Endothelial cell (in vitro differentiated cells): ENCODE measurements around the gene PIN4. TPM values are rescaled to one million over a fixed set of nuclear protein-coding genes. Genes with fewer than 3 reads are reported as not detected.

Experiments used
- DNase-seq: peaks from one replicate; pipeline ENCODE4 v3.0.0; 2021; ENCODE audit warnings: low spot score
- H3K27ac Mint-ChIP-seq: one replicate; pipeline ENCODE4 v1.8.0; 2021; ENCODE audit warnings: mixed read lengths, inconsistent platforms; ENCODE audit not compliant: unreplicated experiment
- H3K27me3 Mint-ChIP-seq: one replicate; pipeline ENCODE4 v1.8.0; 2021; ENCODE audit warnings: mild to moderate bottlenecking, moderate library complexity, mixed read lengths, inconsistent platforms; ENCODE audit not compliant: unreplicated experiment
- H3K36me3 Mint-ChIP-seq: one replicate; pipeline ENCODE4 v1.8.0; 2021; ENCODE audit warnings: mild to moderate bottlenecking, low read depth, mixed read lengths, inconsistent platforms; ENCODE audit not compliant: unreplicated experiment
- H3K4me1 Mint-ChIP-seq: one replicate; pipeline ENCODE4 v1.8.0; 2021; ENCODE audit warnings: mild to moderate bottlenecking, mixed read lengths, inconsistent platforms; ENCODE audit not compliant: unreplicated experiment
- H3K4me3 Mint-ChIP-seq: one replicate; pipeline ENCODE4 v1.8.0; 2021; ENCODE audit warnings: mild to moderate bottlenecking, mixed read lengths, inconsistent platforms; ENCODE audit not compliant: unreplicated experiment
- H3K9me3 Mint-ChIP-seq: one replicate; pipeline ENCODE4 v1.8.0; 2021; ENCODE audit warnings: mixed read lengths, inconsistent platforms; ENCODE audit not compliant: unreplicated experiment
- CTCF ChIP-seq: fragments of 200-600 bp; sonication (generic); IDR thresholded peaks from one replicate; pipeline ENCODE4 v1.5.0; 2021; ENCODE audit warnings: antibody characterized with exemption; ENCODE audit not compliant: unreplicated experiment
- total RNA-seq: library from RNA; stranded (reverse); fragmentation: NEBNext Ultra II Directional; extraction: Animal tissue kit (Norgen Biotek cat#: 25700); gene quantifications from one replicate; pipeline ENCODE4 v1.2.1, GENCODE V29; 2021; ENCODE audit not compliant: unreplicated experiment

The PIN4 gene
- total RNA-seq, 1 donor from 2014 or later, result 9.3 TPM

- no peaks in the 10 kb centered on the region for H3K9me3 Mint-ChIP-seq
- H3K4me1 Mint-ChIP-seq, result no peaks in the 10 kb centered on the region
- H3K27ac Mint-ChIP-seq, result no peak overlapping the region
- H3K4me3 Mint-ChIP-seq, result peak overlapping the region; percentile 62
- H3K27me3 Mint-ChIP-seq, result no peaks in the 10 kb centered on the region
- no peak for DNase-seq
- no peaks in the 10 kb centered on the region for H3K36me3 Mint-ChIP-seq
- TF ChIP-seq CTCF, result no peak
Measured at GRCh38 chrX:72238183-72238582, 56.6 kb downstream of the PIN4 start.

GRCh38 chrX:72238721-72239475 lies 57.3 kb downstream of the PIN4 start, which contains the start of gene ERCC6L:
Gene ERCC6L, minus strand, starts transcription at chrX:72239027. Its CDS starts 116 bp downstream, at chrX:72238911.
- no peaks in the 10 kb centered on the region for H3K36me3 Mint-ChIP-seq
- peak within 1 kb of the TSS; percentile 91 for H3K4me3 Mint-ChIP-seq
- peak; percentile 81 for DNase-seq
- no peaks in the 10 kb centered on the region for H3K9me3 Mint-ChIP-seq
- H3K27ac Mint-ChIP-seq, result peak within 1 kb of the TSS; percentile 48
- no peaks in the 10 kb centered on the region for H3K27me3 Mint-ChIP-seq
- H3K4me1 Mint-ChIP-seq, result no peaks in the 10 kb centered on the region
- TF ChIP-seq CTCF, result no peak

GRCh38 chrX:72240976-72241375 lies 59.4 kb downstream of the PIN4 start:
- TF ChIP-seq CTCF, result no peak
- no peak for DNase-seq
- no peak overlapping the region for H3K27ac Mint-ChIP-seq
- H3K27me3 Mint-ChIP-seq, result no peaks in the 10 kb centered on the region
- H3K36me3 Mint-ChIP-seq, result no peaks in the 10 kb centered on the region
- no peaks in the 10 kb centered on the region for H3K9me3 Mint-ChIP-seq
- H3K4me3 Mint-ChIP-seq, result no peak overlapping the region
- no peaks in the 10 kb centered on the region for H3K4me1 Mint-ChIP-seq

GRCh38 chrX:72243472-72243871 lies 61.9 kb downstream of the PIN4 start:
- Mint-ChIP-seq H3K27me3 (no peaks in the 10 kb centered on the region), H3K36me3 (no peaks in the 10 kb centered on the region), H3K27ac (no peak overlapping the region), H3K4me3 (no peak overlapping the region), H3K9me3 (no peaks in the 10 kb centered on the region), H3K4me1 (peaks cover 9% of the 10 kb centered on the region)
- no peak for DNase-seq
- TF ChIP-seq CTCF, result no peak

GRCh38 chrX:72245461-72246089 lies 64.0 kb downstream of the PIN4 start:
- H3K9me3 Mint-ChIP-seq, result no peaks in the 10 kb centered on the region

More at GRCh38 chrX:72245461-72246089, 64.0 kb downstream of the PIN4 start:
- no peaks in the 10 kb centered on the region for H3K27me3 Mint-ChIP-seq
- H3K4me1 Mint-ChIP-seq, result peaks cover 9% of the 10 kb centered on the region
- peak; percentile 62 for DNase-seq
- no peak overlapping the region for H3K4me3 Mint-ChIP-seq
- TF ChIP-seq CTCF, result peak; percentile 58
- no peaks in the 10 kb centered on the region for H3K36me3 Mint-ChIP-seq
- H3K27ac Mint-ChIP-seq, result no peak overlapping the region
